Sigmoid colon (tissue), 4 donors: ENCODE data around the gene SLC25A13.

Source experiments
- EP300 ChIP-seq, 4 donors: sonication (generic); formaldehyde crosslinking; IDR thresholded peaks; one replicate each; pipeline ENCODE4 v1.6.1; 2017; ENCODE audit warnings: antibody characterized with exemption in 4 of 4
- POLR2A ChIP-seq, 2 donors: fragments of 450-650 bp; IDR thresholded peaks; one replicate each; pipeline ENCODE4 v1.6.1; 2016; ENCODE audit warnings: antibody characterized with exemption in 2 of 2, mild to moderate bottlenecking in 2 of 2, moderate library complexity in 2 of 2
- TF ChIP-seq, protein P1 (sequence below), 4 experiments: fragments of 450-650 bp in 3 of 4; fragments of 200-600 bp in 1 of 4; IDR thresholded peaks; one replicate each; pipeline ENCODE4 v1.5.1; 2016 to 2019; ENCODE audit warnings: antibody characterized with exemption in 4 of 4, mild to moderate bottlenecking in 3 of 4, moderate library complexity in 2 of 4

DNA sequence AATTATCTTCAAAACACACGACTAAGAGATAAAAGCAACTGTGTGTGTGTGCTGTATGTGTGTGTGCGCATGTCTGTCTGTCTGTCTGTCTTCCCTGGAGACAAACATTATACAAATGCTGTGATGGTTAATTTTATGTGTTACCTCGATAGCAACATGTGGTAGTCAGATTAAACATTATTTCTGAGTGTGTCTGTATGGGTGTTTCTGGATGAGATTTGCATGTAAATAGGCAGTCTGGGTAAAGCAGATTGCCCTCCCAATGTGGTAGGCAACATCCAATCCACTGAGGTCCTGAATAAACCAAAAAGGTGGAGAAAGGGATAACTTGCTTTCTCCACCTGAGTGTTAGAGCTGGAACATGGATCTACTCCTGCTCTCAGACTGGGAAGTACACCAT, 67.9 kb downstream of the SLC25A13 start:
- TF ChIP-seq, protein P1, sequence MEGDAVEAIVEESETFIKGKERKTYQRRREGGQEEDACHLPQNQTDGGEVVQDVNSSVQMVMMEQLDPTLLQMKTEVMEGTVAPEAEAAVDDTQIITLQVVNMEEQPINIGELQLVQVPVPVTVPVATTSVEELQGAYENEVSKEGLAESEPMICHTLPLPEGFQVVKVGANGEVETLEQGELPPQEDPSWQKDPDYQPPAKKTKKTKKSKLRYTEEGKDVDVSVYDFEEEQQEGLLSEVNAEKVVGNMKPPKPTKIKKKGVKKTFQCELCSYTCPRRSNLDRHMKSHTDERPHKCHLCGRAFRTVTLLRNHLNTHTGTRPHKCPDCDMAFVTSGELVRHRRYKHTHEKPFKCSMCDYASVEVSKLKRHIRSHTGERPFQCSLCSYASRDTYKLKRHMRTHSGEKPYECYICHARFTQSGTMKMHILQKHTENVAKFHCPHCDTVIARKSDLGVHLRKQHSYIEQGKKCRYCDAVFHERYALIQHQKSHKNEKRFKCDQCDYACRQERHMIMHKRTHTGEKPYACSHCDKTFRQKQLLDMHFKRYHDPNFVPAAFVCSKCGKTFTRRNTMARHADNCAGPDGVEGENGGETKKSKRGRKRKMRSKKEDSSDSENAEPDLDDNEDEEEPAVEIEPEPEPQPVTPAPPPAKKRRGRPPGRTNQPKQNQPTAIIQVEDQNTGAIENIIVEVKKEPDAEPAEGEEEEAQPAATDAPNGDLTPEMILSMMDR (IDR thresholded peaks at IDR 0.05), result no peak
- TF ChIP-seq POLR2A (IDR thresholded peaks at IDR 0.05) (no peak), EP300 (IDR thresholded peaks at IDR 0.05) (no peak)
